ENCODE measurements around the gene NPHS2.
"Not testable (repeated sequence)": the region's sequence is repeated elsewhere in the genome, so short reads cannot be mapped to it uniquely, and the experiment has no call there.

Gene NPHS2

DNA sequence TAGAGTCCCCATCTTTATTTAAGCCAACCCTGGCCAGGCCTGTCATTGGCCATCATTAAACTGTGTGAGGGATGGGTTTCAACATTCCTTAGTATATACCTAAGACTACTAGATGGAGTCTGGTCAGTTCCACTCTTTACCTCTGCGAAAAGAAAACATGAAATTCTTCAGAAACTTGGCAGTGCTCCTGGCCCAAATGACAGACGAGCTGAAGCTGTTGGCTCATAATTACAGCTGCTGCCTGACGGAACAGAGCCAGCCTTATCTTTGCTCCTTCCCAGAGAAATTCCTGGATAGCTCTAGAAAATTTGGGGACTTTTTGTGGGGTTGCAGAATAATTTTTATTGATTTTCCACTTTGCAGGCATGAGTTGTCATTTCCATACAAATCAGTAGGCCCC, 30.4 kb downstream of the NPHS2 start:
- DNase-seq, result no peak

DNA sequence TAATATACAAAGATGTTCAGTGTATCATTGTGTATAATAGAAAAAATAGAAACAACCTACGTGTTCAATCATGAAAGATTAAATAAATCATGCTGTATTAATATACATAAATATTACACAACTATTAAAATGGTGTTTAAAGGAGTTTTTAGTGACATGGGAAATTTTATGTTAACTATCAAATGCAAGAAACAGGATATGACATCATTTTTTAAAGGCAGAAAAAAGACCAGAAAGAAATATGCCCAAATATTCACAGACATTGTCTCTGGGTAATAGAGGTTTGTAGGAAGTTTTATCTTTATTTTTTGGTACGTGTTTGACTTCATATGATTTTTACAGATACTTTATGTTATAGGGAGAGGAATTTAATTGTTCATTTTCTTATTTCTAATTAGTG, 34.0 kb downstream of the NPHS2 start:
- DNase-seq, result no peak

DNA sequence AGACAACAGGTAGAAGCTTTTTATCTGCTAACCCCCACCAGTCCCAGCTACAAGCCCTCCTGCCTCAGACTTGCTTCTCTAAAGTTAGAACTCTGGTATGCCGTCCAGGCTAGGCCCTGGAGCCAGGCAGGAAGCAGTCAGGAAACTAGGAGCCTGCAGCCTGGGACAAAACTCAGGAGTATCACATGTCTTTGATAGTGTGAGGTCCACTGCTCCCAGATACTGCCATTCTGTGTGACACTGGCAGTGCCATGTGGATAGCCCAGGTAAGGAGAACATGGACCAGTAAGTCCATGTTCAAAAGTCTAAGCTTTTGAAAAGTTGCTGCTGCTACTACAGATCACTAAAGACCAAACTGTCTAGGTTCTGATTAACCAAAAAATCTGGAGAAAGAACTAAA, 45.4 kb downstream of the NPHS2 start:
- DNase-seq, result no peak

- no peak for DNase-seq
Measured at GRCh38 chr1:179529482-179530195, 46.1 kb downstream of the NPHS2 start.

GRCh38 chr1:179518544-179518943, 57.2 kb downstream of the NPHS2 start:
- not testable (repeated sequence) for DNase-seq

- no peak for DNase-seq
Measured at GRCh38 chr1:179516976-179517705, 58.6 kb downstream of the NPHS2 start.

DNA sequence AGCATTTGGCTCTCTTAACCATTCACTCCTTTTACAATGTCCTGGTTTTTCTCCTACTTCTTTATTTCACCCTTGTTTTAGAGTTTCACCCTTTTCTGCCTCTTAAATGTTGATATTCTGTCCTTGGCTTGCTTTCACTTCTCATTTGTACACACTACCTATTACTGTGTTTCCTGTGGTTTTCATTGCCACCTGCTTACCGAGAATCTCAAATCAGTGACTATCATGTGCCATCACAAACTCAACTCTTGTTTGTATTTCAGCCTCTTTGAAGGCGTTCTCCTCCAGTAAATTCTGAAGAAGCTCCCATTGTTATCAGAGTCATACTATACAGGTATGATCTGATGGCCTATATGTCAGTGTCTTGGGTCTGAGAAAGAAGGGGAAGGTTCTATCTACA, 65.7 kb downstream of the NPHS2 start:
- no peak for DNase-seq

- no peak for DNase-seq
Measured at GRCh38 chr1:179509384-179509783, 66.4 kb downstream of the NPHS2 start.

DNA sequence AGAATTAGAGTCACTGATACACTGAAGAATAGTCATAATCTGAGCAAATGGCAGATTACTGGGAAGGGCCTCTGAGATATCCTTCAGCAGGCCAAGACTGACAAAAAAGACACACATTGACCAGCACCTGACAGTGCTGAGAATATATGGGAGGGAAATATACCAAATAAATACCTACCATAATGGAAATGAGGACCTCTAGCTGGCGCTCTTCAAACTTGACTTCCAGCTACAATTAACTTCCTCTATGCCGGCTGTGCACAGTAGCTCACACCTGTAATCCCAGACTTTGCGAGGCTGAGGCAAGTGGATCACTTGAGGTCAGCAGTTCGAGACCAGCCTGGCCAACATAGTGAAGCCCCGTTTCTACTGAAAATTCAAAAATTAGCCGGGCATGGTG, 69.5 kb downstream of the NPHS2 start:
- no peak for DNase-seq

Measured in activated effector memory CD4-positive, alpha-beta T cell treated with anti-CD3 and anti-CD28 coated beads, Interleukin-2, amount 50 U/mL, for 16 hours (primary cell).